GM12891 (cell line): ENCODE results near the gene SMIM8.

Experiments
- DNase-seq: peaks from one replicate; pipeline ENCODE4 v3.0.0; 2011; ENCODE audit warnings: low spot score; ENCODE audit not compliant: insufficient read length
- FAIRE-seq: peaks from 2 replicates; lab custom pipeline; 2011; peaks lifted over from hg19 to GRCh38; lab: Jason Lieb, UNC
- PAX5 ChIP-seq: IDR thresholded peaks from 2 replicates; pipeline ENCODE4 v1.6.1; 2011; ENCODE audit warnings: low read length, moderate library complexity, mild to moderate bottlenecking; ENCODE audit not compliant: insufficient read depth, severe bottlenecking
- POLR2A ChIP-seq: IDR thresholded peaks from 2 replicates; pipeline ENCODE4 v1.6.1; 2011; ENCODE audit warnings: low read depth, low read length, control low read depth
- POLR2AphosphoS5 ChIP-seq: IDR thresholded peaks from 2 replicates; pipeline ENCODE4 v1.6.1; 2011; ENCODE audit warnings: low read depth, low read length, control low read depth
- POU2F2 ChIP-seq: IDR thresholded peaks from 2 replicates; pipeline ENCODE4 v1.6.1; 2011; ENCODE audit warnings: low read depth, mild to moderate bottlenecking, control low read depth, low read length, moderate library complexity
- SPI1 ChIP-seq: IDR thresholded peaks from 2 replicates; pipeline ENCODE4 v1.6.1; 2011; ENCODE audit warnings: low read depth, low read length, control low read depth
- TAF1 ChIP-seq: IDR thresholded peaks from 2 replicates; pipeline ENCODE4 v1.6.1; 2011; ENCODE audit warnings: low read depth, low read length, control low read depth

The SMIM8 gene

GRCh38 chr6:87349896-87350295, 27.5 kb downstream of the SMIM8 start:
- no peak for FAIRE-seq
- no peak for TF ChIP-seq TAF1
- no peak for TF ChIP-seq POLR2AphosphoS5
- no peak for TF ChIP-seq SPI1
- no peak for TF ChIP-seq POLR2A
- TF ChIP-seq POU2F2 = no peak
- TF ChIP-seq PAX5 = no peak
- no peak for DNase-seq

DNA sequence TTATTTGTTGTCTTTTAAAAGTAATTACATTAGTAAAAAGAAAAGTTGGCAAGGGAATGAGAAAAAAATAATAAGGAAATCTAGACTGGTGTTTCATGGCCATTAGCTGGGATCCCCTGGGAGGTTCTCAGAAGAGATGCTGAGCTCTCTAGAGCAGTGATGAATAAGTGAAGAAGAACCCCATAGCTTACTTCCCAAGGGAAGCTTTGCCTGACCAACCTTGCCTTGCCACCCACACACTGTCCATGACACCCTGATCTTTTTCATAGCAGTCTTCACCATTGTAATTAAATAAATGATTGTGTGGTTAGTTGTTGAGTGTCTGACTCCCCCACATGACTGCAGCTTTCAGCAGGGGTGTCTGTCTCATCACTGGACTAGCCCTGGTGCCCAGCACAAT, 28.1 kb downstream of the SMIM8 start:
- TF ChIP-seq POLR2AphosphoS5 = no peak
- TF ChIP-seq PAX5 = no peak
- TF ChIP-seq TAF1 = no peak
- TF ChIP-seq SPI1 = no peak
- TF ChIP-seq POU2F2 = no peak
- TF ChIP-seq POLR2A = no peak
- FAIRE-seq (no peak), DNase-seq (no peak)

DNA sequence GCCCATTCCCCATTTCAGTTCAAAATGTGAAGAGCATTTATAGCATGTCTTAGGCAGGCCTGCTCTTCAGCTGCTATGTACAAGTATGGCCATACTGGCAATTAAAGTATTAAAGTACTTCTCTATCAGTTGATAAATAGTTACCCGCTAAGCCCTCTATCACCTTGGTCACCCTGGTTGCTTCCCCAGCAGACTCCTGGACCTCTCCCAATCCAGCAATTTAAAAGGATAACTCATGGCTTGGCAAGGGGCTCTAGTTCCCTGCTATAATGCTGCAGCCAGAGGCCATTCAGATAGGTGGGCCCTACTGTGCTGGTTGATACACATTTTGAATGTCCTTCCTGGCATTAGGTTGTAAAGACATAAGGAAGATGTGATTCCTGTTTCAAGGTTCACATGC, 29.2 kb downstream of the SMIM8 start:
- no peak for TF ChIP-seq POLR2AphosphoS5
- TF ChIP-seq POLR2A = no peak
- TF ChIP-seq TAF1 = no peak
- TF ChIP-seq PAX5 = no peak
- FAIRE-seq (no peak), DNase-seq (no peak)

GRCh38 chr6:87356181-87356580, 33.8 kb downstream of the SMIM8 start:
- DNase-seq (no peak), FAIRE-seq (no peak)
- TF ChIP-seq POLR2AphosphoS5 (no peak), POLR2A (no peak), PAX5 (no peak), SPI1 (no peak), TAF1 (no peak), POU2F2 (no peak)

GRCh38 chr6:87357479-87358196, 35.2 kb downstream of the SMIM8 start:
- FAIRE-seq (no peak), DNase-seq (no peak)
- TF ChIP-seq SPI1 (no peak), PAX5 (no peak), POLR2AphosphoS5 (no peak), POU2F2 (no peak), POLR2A (no peak), TAF1 (no peak)

GRCh38 chr6:87364602-87365252, 42.3 kb downstream of the SMIM8 start:
- TF ChIP-seq PAX5 (no peak), POU2F2 (no peak), SPI1 (no peak), POLR2A (no peak), POLR2AphosphoS5 (no peak), TAF1 (no peak)
- FAIRE-seq (no peak), DNase-seq (no peak)

DNA sequence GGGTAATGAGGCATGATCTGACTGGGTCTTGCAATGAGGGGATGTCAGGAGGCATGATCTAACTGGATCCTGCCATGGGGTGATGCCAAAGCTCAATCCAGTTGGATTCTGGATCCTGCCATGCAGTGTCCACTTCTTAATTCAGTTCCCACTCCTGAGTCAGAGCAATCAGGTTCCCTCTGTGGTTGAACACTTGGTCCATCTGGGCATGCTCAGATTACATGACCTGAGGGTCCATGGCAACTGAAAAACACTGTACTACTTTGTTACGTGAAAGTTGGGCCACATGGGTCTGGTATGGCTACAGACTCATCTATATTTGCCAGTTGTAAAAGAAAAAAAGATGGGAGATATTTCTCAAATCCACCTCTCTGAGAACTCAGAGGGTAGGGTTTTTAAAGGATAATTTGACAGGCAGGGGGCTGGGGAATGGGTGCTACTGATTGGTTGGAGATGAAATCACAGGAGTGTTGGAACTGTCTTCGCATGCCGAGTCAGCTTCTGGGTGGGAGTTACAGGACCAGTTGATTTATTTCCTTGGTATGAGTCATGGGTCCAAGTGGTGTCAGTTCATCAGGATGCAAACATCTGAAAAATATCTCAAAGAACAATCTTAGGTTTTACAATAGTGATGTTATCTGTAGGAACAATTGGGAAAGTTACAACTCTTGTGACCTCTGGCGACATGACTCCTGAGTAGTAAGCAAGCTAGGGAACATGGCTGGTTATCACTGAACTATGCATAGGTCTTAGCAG, 43.9 kb downstream of the SMIM8 start:
- FAIRE-seq (no peak), DNase-seq (no peak)
- no peak for TF ChIP-seq SPI1
- TF ChIP-seq TAF1 = no peak
- no peak for TF ChIP-seq POLR2A
- TF ChIP-seq POU2F2 = no peak
- TF ChIP-seq POLR2AphosphoS5 = no peak
- TF ChIP-seq PAX5 = no peak

DNA sequence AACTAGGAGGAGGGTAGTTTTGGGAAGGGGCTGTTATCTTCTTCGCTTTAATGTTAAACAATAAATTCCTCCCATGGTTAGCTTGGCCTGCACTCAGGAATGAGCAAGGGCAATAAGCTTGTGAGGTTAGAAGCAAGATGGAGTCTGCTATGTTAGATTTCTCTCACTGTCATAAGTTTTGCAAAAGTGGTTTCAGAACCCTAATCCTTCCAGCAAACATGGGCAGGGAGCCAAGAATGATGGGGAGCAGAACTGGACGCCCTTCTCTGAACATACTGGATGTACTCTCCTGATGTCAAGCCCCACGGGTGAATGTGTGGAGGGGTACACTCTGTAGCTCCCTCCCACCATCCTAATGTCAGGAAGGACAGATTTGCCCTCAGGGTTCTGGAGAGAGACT, 44.5 kb downstream of the SMIM8 start:
- no peak for DNase-seq
- FAIRE-seq = no peak
- TF ChIP-seq POU2F2 = no peak
- no peak for TF ChIP-seq POLR2AphosphoS5
- no peak for TF ChIP-seq TAF1
- TF ChIP-seq PAX5 = no peak
- no peak for TF ChIP-seq SPI1
- TF ChIP-seq POLR2A = no peak

- TF ChIP-seq POU2F2 (no peak), PAX5 (no peak)
- FAIRE-seq (no peak), DNase-seq (no peak)
Observed at GRCh38 chr6:87373377-87373776, 51.0 kb downstream of the SMIM8 start.
